Right ventricle myocardium inferior (tissue), 1 donor: ENCODE results near the gene BMAL1. TPM values are rescaled to one million over a fixed set of nuclear protein-coding genes. Genes with fewer than 3 reads are reported as not detected.

Experiments
- ATAC-seq: fragments of 200-7000 bp; cut with Tn5 transposase; one replicate; pipeline ENCODE4 v1.9.1; 2020; ENCODE audit warnings: mild to moderate bottlenecking, moderate library complexity
- DNase-seq: peaks from one replicate; pipeline ENCODE4 v3.0.0; 2021; ENCODE audit errors: missing footprints
- intact Hi-C: fragments of 100-400 bp; cut with DNase I; formaldehyde crosslinking; loops from one replicate; pipeline ENCODE4 v1.11.0; 2022
- total RNA-seq: library from RNA; stranded (reverse); fragmentation: NEBNext Ultra II Directional; extraction: Animal tissue kit (Norgen Biotek cat#: 25700); gene quantifications from one replicate; pipeline ENCODE4 v1.2.1, GENCODE V29; 2021
- donor health status: DM: no; HTN: yes; CAD: no; lungs with severe emphysema.

BMAL1 gene
- total RNA-seq, 1 donor from 2014 or later, result 9.5 TPM

GRCh38 chr11:13287681-13288080 lies 10.1 kb downstream of the BMAL1 start:
- ATAC-seq (no peak), DNase-seq (no peak)
- intact Hi-C loops, result no loop called here

DNA sequence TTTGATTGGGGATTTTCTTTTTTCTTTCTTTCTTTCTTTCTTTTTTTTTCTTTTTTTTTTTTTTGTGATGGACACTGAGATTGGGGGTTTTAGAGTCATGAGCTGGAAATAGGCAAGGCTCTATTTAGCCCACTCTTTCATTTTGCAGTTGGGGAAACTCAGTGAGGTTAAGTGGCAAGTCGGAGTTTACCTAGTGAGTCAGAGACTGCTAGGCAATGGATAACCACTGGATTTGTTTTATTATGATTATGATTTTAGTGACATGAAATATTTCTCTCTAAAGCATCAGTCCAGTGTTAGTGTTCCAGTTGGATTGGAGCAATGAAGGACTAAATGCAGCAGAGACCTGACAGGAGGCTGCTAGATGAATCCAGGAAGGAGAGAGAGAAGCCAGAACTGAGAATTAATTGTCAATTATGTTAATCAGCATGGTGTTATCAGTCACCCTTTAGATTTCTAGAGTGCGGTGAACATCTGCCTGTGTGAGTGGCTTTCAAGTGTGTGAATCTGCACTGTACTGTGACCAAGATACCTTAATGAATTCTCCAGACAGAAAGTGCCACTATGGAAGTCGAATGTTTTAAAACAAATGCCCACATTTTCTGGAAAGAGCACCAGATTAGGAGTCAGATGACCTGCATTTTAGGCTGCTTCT lies 10.9 kb downstream of the BMAL1 start:
- ATAC-seq (no peak), DNase-seq (no peak)
- intact Hi-C loops, result no loop called here

DNA sequence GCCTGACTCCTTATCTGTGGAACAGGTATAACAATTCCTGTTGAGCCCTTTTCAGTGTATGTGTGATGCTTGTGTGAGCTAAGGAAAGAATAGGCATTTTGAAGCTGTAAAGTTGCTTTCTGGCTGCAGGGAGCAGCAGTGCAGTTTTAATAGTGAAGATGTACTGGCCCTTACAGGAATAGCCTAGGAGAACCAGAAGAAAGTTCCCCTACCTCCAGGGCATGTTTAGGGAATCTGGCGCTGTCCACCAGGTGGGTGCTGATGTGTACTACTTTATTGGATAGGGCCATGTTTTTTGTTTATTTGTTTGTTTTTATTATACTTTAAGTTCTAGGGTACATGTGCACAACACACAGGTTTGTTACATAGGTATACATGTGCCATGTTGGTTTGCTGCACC lies 11.5 kb downstream of the BMAL1 start:
- DNase-seq (no peak), ATAC-seq (no peak)
- intact Hi-C loops, result no loop called here

DNA sequence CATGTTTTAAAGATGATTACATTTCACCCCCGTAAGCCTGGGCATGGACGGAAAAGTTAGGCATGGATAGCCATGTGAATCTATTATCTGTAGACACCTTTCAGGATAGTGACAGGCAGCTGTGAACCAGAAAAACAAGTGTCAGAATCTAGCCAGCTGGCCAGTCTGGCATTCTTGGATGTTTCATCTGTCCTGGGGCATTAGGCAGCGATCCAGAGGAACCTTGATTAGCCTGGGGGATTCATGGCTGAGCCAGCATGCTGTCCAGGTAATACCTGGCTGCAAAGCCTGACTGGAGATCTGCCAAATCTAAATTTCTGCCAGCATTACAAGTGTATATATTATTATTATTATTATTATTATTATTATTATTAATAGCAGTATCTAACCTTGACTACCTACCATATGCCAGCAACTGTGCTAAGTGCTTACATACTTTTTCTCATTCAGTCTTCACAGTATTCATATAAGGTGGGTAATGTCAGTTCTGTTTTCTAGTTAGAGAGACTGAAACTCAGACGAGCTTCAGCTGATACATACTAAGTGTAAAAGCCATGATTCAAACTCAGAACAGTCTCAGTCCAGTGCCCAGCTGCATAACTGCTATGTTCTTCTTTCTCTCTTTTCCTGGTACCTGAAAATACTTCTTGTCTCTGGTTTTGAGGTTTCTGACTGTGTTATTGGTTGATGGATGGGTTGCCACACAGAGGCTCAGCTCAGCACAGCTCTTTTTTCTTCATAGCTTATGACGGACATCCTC lies 12.8 kb downstream of the BMAL1 start:
- intact Hi-C loops, result no loop called here
- no peak for ATAC-seq
- no peak for DNase-seq

GRCh38 chr11:13291361-13291760 lies 13.8 kb downstream of the BMAL1 start:
- intact Hi-C loops, result no loop called here
- ATAC-seq, result no peak

DNA sequence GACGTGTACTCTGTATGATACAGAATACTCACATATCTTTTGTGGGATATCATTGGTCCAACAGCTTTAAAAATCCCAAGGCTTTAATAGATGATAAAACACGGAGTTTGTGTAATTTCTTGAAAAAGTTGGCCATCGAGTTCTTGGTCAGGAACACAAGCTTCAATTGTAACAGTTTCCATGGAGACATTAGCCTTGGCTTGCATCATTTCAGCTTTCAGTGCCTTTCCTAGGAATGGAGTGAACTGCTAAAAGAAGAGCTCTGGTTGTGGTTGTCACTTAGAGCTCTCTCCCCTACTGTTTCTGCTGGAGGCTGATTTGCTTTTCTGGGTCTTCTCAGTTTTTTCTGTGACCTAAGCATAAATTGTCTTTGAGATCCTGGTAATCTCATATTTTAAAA lies 14.2 kb downstream of the BMAL1 start:
- ATAC-seq (peak; percentile 54), DNase-seq (no peak)
- intact Hi-C loops, result no loop called here

More at GRCh38 chr11:13291361-13291760, 13.8 kb downstream of the BMAL1 start:
- DNase-seq, result no peak

- no peak for ATAC-seq
- intact Hi-C loops, result no loop called here
Measured at GRCh38 chr11:13292970-13293369, 15.4 kb downstream of the BMAL1 start.

GRCh38 chr11:13294178-13294577 lies 16.6 kb downstream of the BMAL1 start:
- intact Hi-C loops, result no loop called here
- no peak for ATAC-seq
- no peak for DNase-seq

More at GRCh38 chr11:13292970-13293369, 15.4 kb downstream of the BMAL1 start:
- DNase-seq, result no peak

DNA sequence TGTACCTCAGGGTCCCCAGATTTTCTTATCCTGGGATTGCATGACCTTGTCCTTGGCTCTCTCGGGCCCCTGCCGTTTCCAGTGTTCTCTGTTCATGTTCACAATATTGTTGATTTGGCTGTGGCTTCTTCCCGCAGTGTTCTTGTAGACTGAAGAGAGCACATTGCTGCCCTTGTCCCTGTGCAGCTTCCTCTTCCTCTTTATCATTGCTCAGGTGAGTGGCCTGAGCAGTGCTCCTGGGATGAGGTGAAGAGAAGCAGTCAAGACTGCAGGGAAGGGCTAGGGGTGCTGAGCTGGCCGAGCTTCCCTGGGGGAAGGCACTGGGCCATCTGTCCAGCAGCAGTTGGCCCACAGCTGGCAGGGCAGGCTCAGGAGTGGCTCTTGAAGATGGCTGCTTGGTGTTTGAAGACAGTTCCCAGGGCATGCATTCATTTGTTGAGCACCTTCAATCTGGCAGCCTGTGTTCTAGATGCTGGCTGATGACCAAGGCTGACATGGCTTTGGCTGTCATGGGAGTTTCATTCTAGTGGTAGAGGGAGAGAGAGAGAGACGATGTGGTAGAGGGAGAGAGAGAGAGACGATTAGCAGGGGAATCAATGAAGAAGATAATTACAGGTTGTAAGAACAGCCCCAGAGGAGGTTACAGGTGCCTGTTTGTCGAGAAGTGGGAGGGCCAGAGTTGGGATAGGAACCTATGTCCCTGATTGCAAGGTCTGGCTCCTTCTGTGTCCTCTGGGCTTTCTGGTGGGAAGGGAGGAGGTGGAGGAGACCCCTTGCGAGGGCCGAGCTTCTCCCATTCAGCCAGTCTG lies 17.4 kb downstream of the BMAL1 start:
- peak; percentile 36 for ATAC-seq
- no peak for DNase-seq
- intact Hi-C loops, result no loop called here

GRCh38 chr11:13297308-13297916 lies 19.8 kb downstream of the BMAL1 start:
- ATAC-seq (peak; percentile 42), DNase-seq (no peak)
- intact Hi-C loops, result no loop called here

- DNase-seq, result no peak
- peak; percentile 45 for ATAC-seq
- intact Hi-C loops, result no loop called here
Measured at GRCh38 chr11:13297917-13298356, 20.3 kb downstream of the BMAL1 start.

- ATAC-seq (no peak), DNase-seq (no peak)
- intact Hi-C loops, result no loop called here
Measured at GRCh38 chr11:13298765-13299164, 21.2 kb downstream of the BMAL1 start.

DNA sequence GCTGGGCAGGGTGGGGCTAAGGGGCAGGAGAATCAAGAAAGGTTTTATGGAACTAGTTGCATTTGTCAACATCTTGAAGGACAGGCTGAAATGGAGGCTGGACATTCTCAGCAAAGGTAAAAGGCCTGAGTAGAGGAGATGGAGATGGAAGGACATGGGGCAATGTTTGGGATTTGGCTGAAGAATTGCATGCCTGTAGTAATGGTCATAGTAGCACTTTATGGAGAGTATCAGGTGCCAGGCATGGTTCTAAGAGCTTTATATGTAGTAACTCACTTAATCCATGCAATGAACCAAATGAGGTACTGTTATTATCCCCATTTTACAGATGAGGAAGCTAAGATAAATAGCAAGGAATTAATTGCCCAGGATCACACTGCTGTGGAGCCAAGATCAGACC lies 23.9 kb downstream of the BMAL1 start:
- intact Hi-C loops, result no loop called here
- no peak for DNase-seq
- ATAC-seq, result no peak

GRCh38 chr11:13302420-13302958 lies 24.9 kb downstream of the BMAL1 start:
- intact Hi-C loops, result no loop called here
- DNase-seq (no peak), ATAC-seq (no peak)

DNA sequence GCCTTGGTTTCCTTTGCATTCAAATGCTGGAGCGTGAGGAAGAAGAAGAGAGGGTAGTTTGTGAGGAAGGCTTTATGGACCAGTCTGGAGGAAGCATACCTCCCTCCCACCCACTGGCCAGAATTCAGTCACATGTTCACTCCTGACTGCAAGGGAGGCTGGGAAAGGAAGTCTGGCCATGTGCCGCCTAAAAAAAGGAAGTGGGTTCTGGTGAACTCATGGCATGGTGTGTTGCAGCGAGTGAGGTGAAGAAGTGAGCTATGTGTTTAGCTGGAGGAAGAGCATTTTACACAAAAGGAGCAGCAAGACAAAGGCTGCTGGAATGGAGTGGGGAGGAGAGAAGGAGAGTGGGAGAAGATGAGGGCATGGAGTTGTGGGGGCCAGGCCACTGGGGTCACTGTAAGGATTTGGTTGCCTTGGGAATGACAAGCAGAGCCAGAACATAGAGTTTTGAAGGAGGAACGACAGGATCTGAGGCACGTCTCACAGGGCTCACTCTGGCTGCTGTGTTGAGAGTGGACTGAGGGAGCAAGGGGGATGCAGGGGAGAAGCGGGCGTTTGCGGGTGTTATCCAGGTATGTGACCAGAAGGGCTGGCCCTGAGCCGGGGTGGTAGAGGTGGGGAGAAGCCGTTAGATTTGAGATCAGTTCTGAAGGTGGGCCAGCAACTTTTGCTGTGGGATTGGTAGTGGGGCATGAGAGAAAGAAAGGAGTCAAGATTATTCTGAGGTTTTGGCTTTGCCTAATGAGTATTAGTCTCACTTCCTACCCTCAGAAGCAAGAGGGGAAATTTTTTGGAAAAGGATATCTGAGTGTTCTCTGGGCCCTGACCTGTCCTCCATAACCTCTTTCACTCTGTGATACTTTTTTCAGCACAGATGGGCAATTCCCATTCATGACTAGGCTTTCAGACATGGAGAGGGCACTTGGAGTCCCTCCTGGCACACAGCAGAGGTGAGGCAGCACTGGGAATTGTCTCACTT lies 26.4 kb downstream of the BMAL1 start:
- intact Hi-C loops, result no loop called here
- DNase-seq (no peak), ATAC-seq (no peak)

DNA sequence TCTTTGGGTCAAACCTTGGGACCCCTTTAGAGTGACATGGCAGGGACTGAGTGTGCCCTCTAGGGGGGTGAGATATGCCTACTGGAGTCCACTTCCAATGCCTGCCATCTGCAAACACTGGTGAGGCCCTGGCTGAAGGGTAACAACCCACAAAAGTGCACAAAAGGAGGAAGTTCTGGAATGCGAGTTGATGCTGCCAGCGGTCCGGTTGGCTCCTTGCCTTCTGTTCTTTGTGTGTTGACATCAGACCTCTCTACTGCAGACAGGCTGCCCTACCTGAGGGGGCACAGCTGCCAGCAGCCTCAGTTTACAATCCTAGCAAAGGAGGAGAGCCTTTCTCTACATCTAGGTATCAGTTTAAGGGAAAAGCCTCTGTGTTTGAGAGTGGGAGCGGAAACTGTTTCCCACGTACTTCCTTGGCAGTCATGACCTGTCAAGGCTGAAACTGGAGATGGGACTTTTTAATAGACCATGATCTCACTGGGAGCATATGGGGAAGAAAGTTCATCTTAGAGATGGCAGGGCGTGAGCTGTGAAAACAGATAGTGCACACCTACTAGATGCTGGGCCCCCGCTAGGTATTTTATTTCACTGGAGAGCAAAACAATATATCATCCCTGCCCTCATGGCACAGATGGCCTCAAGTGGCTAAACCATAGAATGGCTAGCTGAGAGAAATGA lies 27.2 kb downstream of the BMAL1 start:
- intact Hi-C loops, result no loop called here
- DNase-seq (no peak), ATAC-seq (peak; percentile 59)

GRCh38 chr11:13308704-13309103 lies 31.1 kb downstream of the BMAL1 start:
- intact Hi-C loops, result no loop called here
- DNase-seq (no peak), ATAC-seq (no peak)
